ENCODE measurements around the gene PRMT1.

GRCh38 chr19:49662011-49662410, 15.1 kb upstream of the PRMT1 start:
- TF ChIP-seq, protein P1, sequence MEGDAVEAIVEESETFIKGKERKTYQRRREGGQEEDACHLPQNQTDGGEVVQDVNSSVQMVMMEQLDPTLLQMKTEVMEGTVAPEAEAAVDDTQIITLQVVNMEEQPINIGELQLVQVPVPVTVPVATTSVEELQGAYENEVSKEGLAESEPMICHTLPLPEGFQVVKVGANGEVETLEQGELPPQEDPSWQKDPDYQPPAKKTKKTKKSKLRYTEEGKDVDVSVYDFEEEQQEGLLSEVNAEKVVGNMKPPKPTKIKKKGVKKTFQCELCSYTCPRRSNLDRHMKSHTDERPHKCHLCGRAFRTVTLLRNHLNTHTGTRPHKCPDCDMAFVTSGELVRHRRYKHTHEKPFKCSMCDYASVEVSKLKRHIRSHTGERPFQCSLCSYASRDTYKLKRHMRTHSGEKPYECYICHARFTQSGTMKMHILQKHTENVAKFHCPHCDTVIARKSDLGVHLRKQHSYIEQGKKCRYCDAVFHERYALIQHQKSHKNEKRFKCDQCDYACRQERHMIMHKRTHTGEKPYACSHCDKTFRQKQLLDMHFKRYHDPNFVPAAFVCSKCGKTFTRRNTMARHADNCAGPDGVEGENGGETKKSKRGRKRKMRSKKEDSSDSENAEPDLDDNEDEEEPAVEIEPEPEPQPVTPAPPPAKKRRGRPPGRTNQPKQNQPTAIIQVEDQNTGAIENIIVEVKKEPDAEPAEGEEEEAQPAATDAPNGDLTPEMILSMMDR (IDR thresholded peaks at IDR 0.05), result no peak
- TF ChIP-seq POLR2A (IDR thresholded peaks at IDR 0.05), result no peak

Measured in uterus (tissue), 2 donors.